Breast epithelium (tissue), 3 donors: ENCODE results near the gene PTBP3.

ENCODE experiments used
- POLR2A ChIP-seq: fragments of 450-650 bp; IDR thresholded peaks from one replicate; pipeline ENCODE4 v1.6.1; 2016; ENCODE audit warnings: antibody characterized with exemption, mild to moderate bottlenecking, moderate library complexity
- POLR2AphosphoS5 ChIP-seq, 3 donors: sonication (generic); formaldehyde crosslinking; IDR thresholded peaks; one replicate each; pipeline ENCODE4 v1.6.1; 2017; ENCODE audit warnings: antibody characterized with exemption in 3 of 3
- TF ChIP-seq, protein P1 (sequence below), 3 donors: fragments of 450-650 bp; IDR thresholded peaks; one replicate each; pipeline ENCODE4 v1.5.1; 2016 to 2017; ENCODE audit warnings: antibody characterized with exemption in 3 of 3, mild to moderate bottlenecking in 3 of 3, moderate library complexity in 3 of 3

DNA sequence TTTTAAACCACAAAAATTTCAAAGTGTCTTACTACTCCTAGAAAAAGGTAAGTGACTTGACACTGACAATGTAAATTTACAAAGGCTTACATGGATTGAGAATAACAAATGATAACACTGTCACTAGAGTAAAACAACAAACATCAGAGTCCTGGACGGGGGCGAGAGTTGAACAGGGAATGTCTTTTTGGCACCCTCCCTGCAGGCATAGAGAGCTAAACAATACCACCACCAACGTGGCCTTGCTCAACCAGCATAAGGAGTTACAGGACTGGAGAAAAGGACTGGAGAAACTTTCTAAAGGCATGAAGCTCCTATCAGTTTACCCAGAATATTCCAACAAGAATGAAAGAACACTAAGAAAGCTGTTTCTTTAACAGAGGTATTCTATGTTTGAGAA is 55.3 kb downstream of the PTBP3 start:
- TF ChIP-seq POLR2AphosphoS5 (IDR thresholded peaks at IDR 0.05) (no peak), POLR2A (no peak)
- TF ChIP-seq, protein P1, sequence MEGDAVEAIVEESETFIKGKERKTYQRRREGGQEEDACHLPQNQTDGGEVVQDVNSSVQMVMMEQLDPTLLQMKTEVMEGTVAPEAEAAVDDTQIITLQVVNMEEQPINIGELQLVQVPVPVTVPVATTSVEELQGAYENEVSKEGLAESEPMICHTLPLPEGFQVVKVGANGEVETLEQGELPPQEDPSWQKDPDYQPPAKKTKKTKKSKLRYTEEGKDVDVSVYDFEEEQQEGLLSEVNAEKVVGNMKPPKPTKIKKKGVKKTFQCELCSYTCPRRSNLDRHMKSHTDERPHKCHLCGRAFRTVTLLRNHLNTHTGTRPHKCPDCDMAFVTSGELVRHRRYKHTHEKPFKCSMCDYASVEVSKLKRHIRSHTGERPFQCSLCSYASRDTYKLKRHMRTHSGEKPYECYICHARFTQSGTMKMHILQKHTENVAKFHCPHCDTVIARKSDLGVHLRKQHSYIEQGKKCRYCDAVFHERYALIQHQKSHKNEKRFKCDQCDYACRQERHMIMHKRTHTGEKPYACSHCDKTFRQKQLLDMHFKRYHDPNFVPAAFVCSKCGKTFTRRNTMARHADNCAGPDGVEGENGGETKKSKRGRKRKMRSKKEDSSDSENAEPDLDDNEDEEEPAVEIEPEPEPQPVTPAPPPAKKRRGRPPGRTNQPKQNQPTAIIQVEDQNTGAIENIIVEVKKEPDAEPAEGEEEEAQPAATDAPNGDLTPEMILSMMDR (IDR thresholded peaks at IDR 0.05) = no peak
